ENCODE results near the gene CCSER2. TPM values are rescaled to one million over a fixed set of nuclear protein-coding genes. Genes with fewer than 3 reads are reported as not detected.
"Not testable (repeated sequence)": the region's sequence is repeated elsewhere in the genome, so short reads cannot be mapped to it uniquely, and the experiment has no call there.

The CCSER2 gene
- total RNA-seq, result 113 TPM

GRCh38 chr10:84328418-84329195 lies at the start of gene CCSER2:
CCSER2 (plus strand) TSS chr10:84328589; CDS start chr10:84371053, 42,464 bp downstream.
- H3K4me1 ChIP-seq (ENCODE audit: insufficient read depth, low read length), result peaks cover 36% of the 10 kb centered on the region
- H3K9me3 ChIP-seq (ENCODE audit: low read depth, low read length), result no peaks in the 10 kb centered on the region
- no peaks in the 10 kb centered on the region for H3K27me3 ChIP-seq (ENCODE audit: insufficient read depth, low read length)
- H3K4me3 ChIP-seq (ENCODE audit: low read length), result peak within 1 kb of the TSS; percentile 81

GRCh38 chr10:84279876-84280475 lies 48.4 kb upstream of the CCSER2 start:
- H3K9me3 ChIP-seq (ENCODE audit: low read depth, low read length); H3K27me3 ChIP-seq (ENCODE audit: insufficient read depth, low read length); H3K4me1 ChIP-seq (ENCODE audit: insufficient read depth, low read length); H3K4me3 ChIP-seq (ENCODE audit: low read length): not testable (repeated sequence)

GRCh38 chr10:84286695-84287094 lies 41.7 kb upstream of the CCSER2 start:
- Histone ChIP-seq H3K4me3 (ENCODE audit: low read length) (no peak overlapping the region), H3K4me1 (ENCODE audit: insufficient read depth, low read length) (no peaks in the 10 kb centered on the region), H3K9me3 (ENCODE audit: low read depth, low read length) (no peaks in the 10 kb centered on the region), H3K27me3 (ENCODE audit: insufficient read depth, low read length) (no peaks in the 10 kb centered on the region)

- Histone ChIP-seq H3K4me1 (ENCODE audit: insufficient read depth, low read length) (no peaks in the 10 kb centered on the region), H3K27me3 (ENCODE audit: insufficient read depth, low read length) (no peaks in the 10 kb centered on the region), H3K4me3 (ENCODE audit: low read length) (no peak overlapping the region), H3K9me3 (ENCODE audit: low read depth, low read length) (no peaks in the 10 kb centered on the region)
Measured at GRCh38 chr10:84288151-84288550, 40.2 kb upstream of the CCSER2 start.

- no peak overlapping the region for H3K4me3 ChIP-seq (ENCODE audit: low read length)
- H3K27me3 ChIP-seq (ENCODE audit: insufficient read depth, low read length), result no peaks in the 10 kb centered on the region
- H3K9me3 ChIP-seq (ENCODE audit: low read depth, low read length), result no peaks in the 10 kb centered on the region
- no peaks in the 10 kb centered on the region for H3K4me1 ChIP-seq (ENCODE audit: insufficient read depth, low read length)
Measured at GRCh38 chr10:84289521-84290200, 38.7 kb upstream of the CCSER2 start.

- Histone ChIP-seq H3K27me3 (ENCODE audit: insufficient read depth, low read length) (no peaks in the 10 kb centered on the region), H3K4me3 (ENCODE audit: low read length) (no peak overlapping the region), H3K9me3 (ENCODE audit: low read depth, low read length) (no peaks in the 10 kb centered on the region), H3K4me1 (ENCODE audit: insufficient read depth, low read length) (no peaks in the 10 kb centered on the region)
Measured at GRCh38 chr10:84290235-84290634, 38.2 kb upstream of the CCSER2 start.

GRCh38 chr10:84291384-84291783 lies 37.0 kb upstream of the CCSER2 start:
- H3K9me3 ChIP-seq (ENCODE audit: low read depth, low read length), result no peaks in the 10 kb centered on the region

GRCh38 chr10:84292502-84292901 lies 35.9 kb upstream of the CCSER2 start:
- Histone ChIP-seq H3K27me3 (ENCODE audit: insufficient read depth, low read length) (no peaks in the 10 kb centered on the region), H3K9me3 (ENCODE audit: low read depth, low read length) (no peaks in the 10 kb centered on the region), H3K4me1 (ENCODE audit: insufficient read depth, low read length) (no peaks in the 10 kb centered on the region), H3K4me3 (ENCODE audit: low read length) (no peak overlapping the region)

More at GRCh38 chr10:84291384-84291783, 37.0 kb upstream of the CCSER2 start:
- H3K4me3 ChIP-seq (ENCODE audit: low read length), result no peak overlapping the region
- H3K27me3 ChIP-seq (ENCODE audit: insufficient read depth, low read length), result no peaks in the 10 kb centered on the region
- H3K4me1 ChIP-seq (ENCODE audit: insufficient read depth, low read length), result no peaks in the 10 kb centered on the region

GRCh38 chr10:84293171-84293570 lies 35.2 kb upstream of the CCSER2 start:
- Histone ChIP-seq H3K27me3 (ENCODE audit: insufficient read depth, low read length) (no peaks in the 10 kb centered on the region), H3K9me3 (ENCODE audit: low read depth, low read length) (no peaks in the 10 kb centered on the region), H3K4me3 (ENCODE audit: low read length) (no peak overlapping the region), H3K4me1 (ENCODE audit: insufficient read depth, low read length) (no peaks in the 10 kb centered on the region)

GRCh38 chr10:84293574-84294016 lies 34.8 kb upstream of the CCSER2 start:
- Histone ChIP-seq H3K27me3 (ENCODE audit: insufficient read depth, low read length) (no peaks in the 10 kb centered on the region), H3K4me3 (ENCODE audit: low read length) (no peak overlapping the region), H3K9me3 (ENCODE audit: low read depth, low read length) (no peaks in the 10 kb centered on the region), H3K4me1 (ENCODE audit: insufficient read depth, low read length) (no peaks in the 10 kb centered on the region)

- no peaks in the 10 kb centered on the region for H3K27me3 ChIP-seq (ENCODE audit: insufficient read depth, low read length)
- no peaks in the 10 kb centered on the region for H3K4me1 ChIP-seq (ENCODE audit: insufficient read depth, low read length)
- H3K9me3 ChIP-seq (ENCODE audit: low read depth, low read length), result no peaks in the 10 kb centered on the region
- no peak overlapping the region for H3K4me3 ChIP-seq (ENCODE audit: low read length)
Measured at GRCh38 chr10:84294766-84295447, 33.5 kb upstream of the CCSER2 start.

GRCh38 chr10:84296091-84296981 lies 32.1 kb upstream of the CCSER2 start:
- no peaks in the 10 kb centered on the region for H3K27me3 ChIP-seq (ENCODE audit: insufficient read depth, low read length)
- no peak overlapping the region for H3K4me3 ChIP-seq (ENCODE audit: low read length)
- no peaks in the 10 kb centered on the region for H3K9me3 ChIP-seq (ENCODE audit: low read depth, low read length)
- H3K4me1 ChIP-seq (ENCODE audit: insufficient read depth, low read length), result no peaks in the 10 kb centered on the region

- Histone ChIP-seq H3K4me1 (ENCODE audit: insufficient read depth, low read length) (no peaks in the 10 kb centered on the region), H3K9me3 (ENCODE audit: low read depth, low read length) (no peaks in the 10 kb centered on the region), H3K27me3 (ENCODE audit: insufficient read depth, low read length) (no peaks in the 10 kb centered on the region), H3K4me3 (ENCODE audit: low read length) (no peak overlapping the region)
Measured at GRCh38 chr10:84298057-84298456, 30.3 kb upstream of the CCSER2 start.

- H3K4me3 ChIP-seq (ENCODE audit: low read length), result no peak overlapping the region
- H3K9me3 ChIP-seq (ENCODE audit: low read depth, low read length), result no peaks in the 10 kb centered on the region
- H3K27me3 ChIP-seq (ENCODE audit: insufficient read depth, low read length), result no peaks in the 10 kb centered on the region
- H3K4me1 ChIP-seq (ENCODE audit: insufficient read depth, low read length), result no peaks in the 10 kb centered on the region
Measured at GRCh38 chr10:84302223-84302622, 26.2 kb upstream of the CCSER2 start.
